Mesothelial cell of epicardium (in vitro differentiated cells): Measurements from ENCODE around the gene HYDIN. TPM values are rescaled to one million over a fixed set of nuclear protein-coding genes. Genes with fewer than 3 reads are reported as not detected.

Experiments used
- DNase-seq, 2 experiments: peaks; one replicate each; pipeline ENCODE4 v3.0.0; 2021; ENCODE audit warnings: low spot score in 2 of 2; ENCODE audit not compliant: unreplicated experiment in 2 of 2
- H3K27ac Mint-ChIP-seq: 2 replicates; pipeline ENCODE4 v1.8.0; 2021; ENCODE audit warnings: mixed read lengths
- H3K27me3 Mint-ChIP-seq: 2 replicates; pipeline ENCODE4 v1.8.0; 2021; ENCODE audit warnings: low read depth, mixed read lengths
- H3K36me3 Mint-ChIP-seq: 2 replicates; pipeline ENCODE4 v1.8.0; 2021; ENCODE audit warnings: mixed read lengths
- H3K4me1 Mint-ChIP-seq: 2 replicates; pipeline ENCODE4 v1.8.0; 2021; ENCODE audit warnings: mixed read lengths
- H3K4me3 Mint-ChIP-seq: 2 replicates; pipeline ENCODE4 v1.8.0; 2021; ENCODE audit warnings: mild to moderate bottlenecking, moderate library complexity, mixed read lengths
- H3K9me3 Mint-ChIP-seq: 2 replicates; pipeline ENCODE4 v1.8.0; 2021; ENCODE audit warnings: mixed read lengths
- CTCF ChIP-seq: fragments of 200-600 bp; sonication (generic); IDR thresholded peaks from one replicate; pipeline ENCODE4 v1.5.0; 2021; ENCODE audit warnings: antibody characterized with exemption; ENCODE audit not compliant: unreplicated experiment
- total RNA-seq: library from RNA; stranded (reverse); gene quantifications from 3 replicates; pipeline ENCODE4 v1.2.1, GENCODE V29; 2021

HYDIN gene
- total RNA-seq, 1 donor from 2014 or later = 0.72 TPM

GRCh38 chr16:71244521-71244920 is 14.0 kb upstream of the HYDIN start:
- TF ChIP-seq CTCF = no peak
- no peak overlapping the region for H3K27ac Mint-ChIP-seq
- peaks cover 14% of the 10 kb centered on the region for H3K27me3 Mint-ChIP-seq
- no peak for DNase-seq
- no peaks in the 10 kb centered on the region for H3K4me1 Mint-ChIP-seq
- H3K4me3 Mint-ChIP-seq = no peak overlapping the region
- no peaks in the 10 kb centered on the region for H3K9me3 Mint-ChIP-seq
- no peaks in the 10 kb centered on the region for H3K36me3 Mint-ChIP-seq

- TF ChIP-seq CTCF = no peak
- no peaks in the 10 kb centered on the region for H3K9me3 Mint-ChIP-seq
Observed at GRCh38 chr16:71242601-71243000, 12.1 kb upstream of the HYDIN start.

GRCh38 chr16:71242036-71242435 is 11.5 kb upstream of the HYDIN start:
- H3K27me3 Mint-ChIP-seq = peaks cover 15% of the 10 kb centered on the region

More at GRCh38 chr16:71242601-71243000, 12.1 kb upstream of the HYDIN start:
- DNase-seq = no peak
- peaks cover 15% of the 10 kb centered on the region for H3K27me3 Mint-ChIP-seq
- no peak overlapping the region for H3K4me3 Mint-ChIP-seq
- H3K4me1 Mint-ChIP-seq = no peaks in the 10 kb centered on the region
- no peaks in the 10 kb centered on the region for H3K36me3 Mint-ChIP-seq
- H3K27ac Mint-ChIP-seq = no peak overlapping the region

GRCh38 chr16:71229344-71229743 is 1.2 kb downstream of the HYDIN start:
- H3K4me1 Mint-ChIP-seq = peaks cover 6% of the 10 kb centered on the region
- H3K4me3 Mint-ChIP-seq = peak overlapping the region; percentile 72
- TF ChIP-seq CTCF = no peak
- peaks cover 36% of the 10 kb centered on the region for H3K9me3 Mint-ChIP-seq
- H3K36me3 Mint-ChIP-seq = peaks cover 1% of the 10 kb centered on the region
- no peak overlapping the region for H3K27ac Mint-ChIP-seq
- DNase-seq = no peak
- H3K27me3 Mint-ChIP-seq = peaks cover 21% of the 10 kb centered on the region

More at GRCh38 chr16:71242036-71242435, 11.5 kb upstream of the HYDIN start:
- no peak for TF ChIP-seq CTCF
- Mint-ChIP-seq H3K9me3 (peaks cover 4% of the 10 kb centered on the region), H3K4me3 (no peak overlapping the region), H3K36me3 (no peaks in the 10 kb centered on the region), H3K27ac (no peak overlapping the region), H3K4me1 (no peaks in the 10 kb centered on the region)
- no peak for DNase-seq

GRCh38 chr16:71226229-71227141 is 4.0 kb downstream of the HYDIN start:
- Mint-ChIP-seq H3K27ac (no peak overlapping the region), H3K27me3 (peaks cover 2% of the 10 kb centered on the region), H3K36me3 (peaks cover 1% of the 10 kb centered on the region), H3K9me3 (peaks cover 60% of the 10 kb centered on the region), H3K4me1 (peaks cover 6% of the 10 kb centered on the region), H3K4me3 (no peak overlapping the region)
- no peak for DNase-seq
- no peak for TF ChIP-seq CTCF
